HG02852 (cell line): ENCODE data around the gene KDM5A.

Experiments used
- ATAC-seq: cut with Tn5 transposase; IDR thresholded peaks from one replicate; pipeline ENCODE4 v1.9.1; 2021; ENCODE audit warnings: mild to moderate bottlenecking, moderate library complexity; ENCODE audit not compliant: unreplicated experiment

The KDM5A gene

GRCh38 chr12:275812-276211 lies 113.3 kb downstream of the KDM5A start:
- ATAC-seq: no peak

GRCh38 chr12:273382-273781 lies 115.7 kb downstream of the KDM5A start:
- ATAC-seq: no peak

- no peak for ATAC-seq
Observed at GRCh38 chr12:272942-273341, 116.2 kb downstream of the KDM5A start.

GRCh38 chr12:271161-271560 lies 118.0 kb downstream of the KDM5A start:
- no peak for ATAC-seq

GRCh38 chr12:269191-269590 lies 119.9 kb downstream of the KDM5A start:
- no peak for ATAC-seq

- ATAC-seq: no peak
Observed at GRCh38 chr12:268483-268840, 120.7 kb downstream of the KDM5A start.

GRCh38 chr12:267581-268482 lies 121.3 kb downstream of the KDM5A start:
- no peak for ATAC-seq

GRCh38 chr12:265096-265495 lies 124.0 kb downstream of the KDM5A start:
- ATAC-seq: no peak

- no peak for ATAC-seq
Observed at GRCh38 chr12:264269-264668, 124.9 kb downstream of the KDM5A start.

- ATAC-seq: no peak
Observed at GRCh38 chr12:263574-263973, 125.5 kb downstream of the KDM5A start.

- no peak for ATAC-seq
Observed at GRCh38 chr12:262817-263216, 126.3 kb downstream of the KDM5A start, which contains the start of gene SLC6A13. Gene SLC6A13 (minus strand): TSS chr12:262836. CDS start chr12:260052, 2,784 bp downstream.

- no peak for ATAC-seq
Observed at GRCh38 chr12:262113-262512, 127.0 kb downstream of the KDM5A start.

GRCh38 chr12:257521-258321 lies 131.4 kb downstream of the KDM5A start:
- no peak for ATAC-seq

- no peak for ATAC-seq
Observed at GRCh38 chr12:256958-257357, 132.2 kb downstream of the KDM5A start.

GRCh38 chr12:256225-256624 lies 132.9 kb downstream of the KDM5A start:
- ATAC-seq: no peak

GRCh38 chr12:254912-255311 lies 134.2 kb downstream of the KDM5A start:
- no peak for ATAC-seq

GRCh38 chr12:254039-254438 lies 135.1 kb downstream of the KDM5A start:
- ATAC-seq: no peak

GRCh38 chr12:253116-253831 lies 135.8 kb downstream of the KDM5A start:
- no peak for ATAC-seq

- ATAC-seq: no peak
Observed at GRCh38 chr12:252636-253035, 136.5 kb downstream of the KDM5A start.

- no peak for ATAC-seq
Observed at GRCh38 chr12:247271-247670, 141.8 kb downstream of the KDM5A start.

GRCh38 chr12:243381-243780 lies 145.7 kb downstream of the KDM5A start:
- ATAC-seq: no peak
